ENCODE measurements around the gene KBTBD3. TPM values are rescaled to one million over a fixed set of nuclear protein-coding genes. Genes with fewer than 3 reads are reported as not detected.
"Not testable (repeated sequence)": the region's sequence is repeated elsewhere in the genome, so short reads cannot be mapped to it uniquely, and the experiment has no call there.

Gene KBTBD3
- total RNA-seq, 2 donors from 2014 or later: 5.5 to 6.5 TPM

- intact Hi-C loops (cut with DNase I, micrococcal nuclease): no loop called here
- no peak for DNase-seq
- no peak for ATAC-seq
Measured at GRCh38 chr11:106070606-106071005, 6.5 kb downstream of the KBTBD3 start.

GRCh38 chr11:106063009-106063408 is 14.1 kb downstream of the KBTBD3 start:
- ATAC-seq (no peak), DNase-seq (no peak)
- intact Hi-C loops (cut with DNase I, micrococcal nuclease): no loop called here

GRCh38 chr11:106061954-106062949 is 14.9 kb downstream of the KBTBD3 start:
- ATAC-seq: no peak
- intact Hi-C loops (cut with DNase I, micrococcal nuclease): no loop called here
- DNase-seq: no peak

GRCh38 chr11:106061249-106061784 is 15.8 kb downstream of the KBTBD3 start:
- no peak for ATAC-seq
- intact Hi-C loops (cut with DNase I, micrococcal nuclease): no loop called here

GRCh38 chr11:106059617-106060016 is 17.5 kb downstream of the KBTBD3 start:
- intact Hi-C loops (cut with DNase I, micrococcal nuclease): no loop called here
- ATAC-seq (no peak), DNase-seq (no peak)

More at GRCh38 chr11:106061249-106061784, 15.8 kb downstream of the KBTBD3 start:
- DNase-seq: no peak

GRCh38 chr11:106058377-106058776 is 18.8 kb downstream of the KBTBD3 start:
- DNase-seq; intact Hi-C loops (cut with DNase I, micrococcal nuclease); ATAC-seq: not testable (repeated sequence)

GRCh38 chr11:106051103-106051502 is 26.0 kb downstream of the KBTBD3 start:
- ATAC-seq (no peak), DNase-seq (no peak)
- intact Hi-C loops (cut with DNase I, micrococcal nuclease): no loop called here

- intact Hi-C loops (cut with DNase I, micrococcal nuclease): no loop called here
- DNase-seq (no peak), ATAC-seq (no peak)
Measured at GRCh38 chr11:106049727-106050476, 27.2 kb downstream of the KBTBD3 start.

- ATAC-seq: no peak
- intact Hi-C loops (cut with DNase I, micrococcal nuclease): no loop called here
- no peak for DNase-seq
Measured at GRCh38 chr11:106047631-106048030, 29.5 kb downstream of the KBTBD3 start.

- DNase-seq: no peak
- intact Hi-C loops (cut with DNase I, micrococcal nuclease): no loop called here
- ATAC-seq: no peak
Measured at GRCh38 chr11:106043540-106043939, 33.6 kb downstream of the KBTBD3 start.

- DNase-seq: no peak
- ATAC-seq: no peak
- intact Hi-C loops (cut with DNase I, micrococcal nuclease): no loop called here
Measured at GRCh38 chr11:106032861-106033260, 44.3 kb downstream of the KBTBD3 start.

GRCh38 chr11:106031936-106032335 is 45.2 kb downstream of the KBTBD3 start:
- no peak for ATAC-seq

GRCh38 chr11:106031202-106031810 is 45.8 kb downstream of the KBTBD3 start:
- no peak for ATAC-seq
- no peak for DNase-seq
- intact Hi-C loops (cut with DNase I, micrococcal nuclease): no loop called here

More at GRCh38 chr11:106031936-106032335, 45.2 kb downstream of the KBTBD3 start:
- no peak for DNase-seq
- intact Hi-C loops (cut with DNase I, micrococcal nuclease): no loop called here

- intact Hi-C loops (cut with DNase I, micrococcal nuclease): no loop called here
- DNase-seq: no peak
- ATAC-seq: no peak
Measured at GRCh38 chr11:106030609-106031008, 46.5 kb downstream of the KBTBD3 start.

GRCh38 chr11:106022795-106023275 is 54.3 kb downstream of the KBTBD3 start:
- no peak for ATAC-seq
- intact Hi-C loops (cut with DNase I, micrococcal nuclease): loop anchor here in 1 of 2 donors (5.0 kb wide), 1 partner anchor 54 kb away; the partner anchor contains the start of genes AASDHPPT and KBTBD3
- no peak for DNase-seq

GRCh38 chr11:106021967-106022794 is 55.0 kb downstream of the KBTBD3 start, which contains the start of gene MSANTD4:
TSS of gene MSANTD4 (minus strand) at chr11:106022240. CDS start at chr11:106010917, 11,323 bp downstream.
- intact Hi-C loops (cut with DNase I, micrococcal nuclease): loop anchor here in 1 of 2 donors (5.0 kb wide), 1 partner anchor 55 kb away; the partner anchor contains the start of genes AASDHPPT and KBTBD3
- ATAC-seq: peak; percentile 96

GRCh38 chr11:106021181-106021966 is 55.8 kb downstream of the KBTBD3 start:
- ATAC-seq: peak; percentile 1
- intact Hi-C loops (cut with DNase I, micrococcal nuclease): loop anchor here in 1 of 2 donors (5.0 kb wide), 1 partner anchor 56 kb away; the partner anchor contains the start of genes AASDHPPT and KBTBD3
- no peak for DNase-seq

More at GRCh38 chr11:106021967-106022794, 55.0 kb downstream of the KBTBD3 start, which contains the start of gene MSANTD4:
- DNase-seq: peak; percentile 97 to 100
